HG03565 (cell line): Measurements from ENCODE around the gene XKR7.
A peak's percentile ranks its signal among the peaks of the same experiment; 100 is the strongest.

ENCODE experiments used
- ATAC-seq: cut with Tn5 transposase; IDR thresholded peaks from one replicate; pipeline ENCODE4 v1.9.1; 2021; ENCODE audit warnings: mild to moderate bottlenecking, moderate library complexity; ENCODE audit not compliant: unreplicated experiment

Gene XKR7

GRCh38 chr20:31939661-31940060 is 28.3 kb upstream of the XKR7 start:
- no peak for ATAC-seq

GRCh38 chr20:31943052-31943471 is 24.9 kb upstream of the XKR7 start:
- ATAC-seq = no peak

DNA sequence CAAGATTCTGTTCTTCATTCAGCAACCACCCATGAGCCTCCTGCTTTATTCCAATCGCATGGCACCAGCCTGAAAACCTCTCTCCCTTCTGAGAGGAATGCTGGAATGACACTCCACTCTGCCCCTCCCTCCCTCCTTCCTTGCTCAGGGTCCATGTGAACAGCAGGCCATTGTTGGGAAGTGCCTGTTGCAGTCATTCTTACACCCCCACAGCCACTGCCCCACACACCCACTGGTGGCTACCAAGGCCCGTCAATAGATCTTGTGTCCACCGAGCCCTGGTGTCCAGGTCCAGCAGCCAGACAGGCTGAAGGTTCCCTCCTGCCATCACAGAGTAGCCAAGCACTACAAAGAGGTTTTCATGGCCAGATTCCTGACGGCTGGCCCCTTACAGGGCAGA is 22.6 kb upstream of the XKR7 start:
- ATAC-seq = no peak

DNA sequence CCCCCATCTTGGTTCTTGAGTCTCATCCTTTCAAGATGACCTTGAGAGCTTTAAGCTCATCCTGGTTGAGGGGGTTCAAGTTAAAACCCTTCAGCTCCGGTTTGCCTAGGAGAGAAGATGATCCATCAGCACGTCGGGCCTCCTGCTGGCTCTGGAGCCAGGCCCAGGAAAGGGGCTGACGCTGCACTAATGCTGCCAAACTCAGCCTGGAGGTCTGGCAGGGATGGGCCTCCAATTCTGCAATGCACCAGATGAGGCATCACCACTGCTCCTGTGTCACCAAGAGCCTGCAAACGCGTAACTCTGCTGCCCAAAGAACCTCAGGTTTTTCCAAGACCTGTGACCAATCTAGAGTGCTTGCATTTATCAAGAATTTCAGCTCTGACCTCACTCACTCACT is 22.2 kb upstream of the XKR7 start:
- no peak for ATAC-seq

DNA sequence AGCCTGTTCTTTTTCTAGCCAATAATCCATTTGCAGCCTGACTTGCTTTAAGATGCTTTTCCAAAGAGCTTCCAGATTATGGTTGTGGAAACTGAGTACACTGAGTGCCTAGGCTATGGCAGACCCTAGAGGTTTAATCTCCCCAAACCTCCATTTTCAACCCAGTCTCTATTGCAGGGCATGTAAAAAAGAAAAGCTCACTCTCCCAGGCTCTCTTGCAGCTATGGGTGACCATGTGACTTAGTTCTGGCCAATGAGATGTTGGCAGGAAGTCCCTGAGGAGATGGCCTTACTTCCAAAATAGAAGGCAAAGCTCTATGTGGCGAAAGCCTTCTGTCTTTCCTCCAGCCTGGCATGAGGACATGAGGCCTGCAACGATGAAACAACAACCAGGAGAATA is 19.9 kb upstream of the XKR7 start:
- no peak for ATAC-seq

- ATAC-seq = no peak
These were observed 17.9 kb upstream of the XKR7 start for GRCh38 chr20:31949877-31950646.

- no peak for ATAC-seq
These were observed 16.8 kb upstream of the XKR7 start for GRCh38 chr20:31951203-31951529.

DNA sequence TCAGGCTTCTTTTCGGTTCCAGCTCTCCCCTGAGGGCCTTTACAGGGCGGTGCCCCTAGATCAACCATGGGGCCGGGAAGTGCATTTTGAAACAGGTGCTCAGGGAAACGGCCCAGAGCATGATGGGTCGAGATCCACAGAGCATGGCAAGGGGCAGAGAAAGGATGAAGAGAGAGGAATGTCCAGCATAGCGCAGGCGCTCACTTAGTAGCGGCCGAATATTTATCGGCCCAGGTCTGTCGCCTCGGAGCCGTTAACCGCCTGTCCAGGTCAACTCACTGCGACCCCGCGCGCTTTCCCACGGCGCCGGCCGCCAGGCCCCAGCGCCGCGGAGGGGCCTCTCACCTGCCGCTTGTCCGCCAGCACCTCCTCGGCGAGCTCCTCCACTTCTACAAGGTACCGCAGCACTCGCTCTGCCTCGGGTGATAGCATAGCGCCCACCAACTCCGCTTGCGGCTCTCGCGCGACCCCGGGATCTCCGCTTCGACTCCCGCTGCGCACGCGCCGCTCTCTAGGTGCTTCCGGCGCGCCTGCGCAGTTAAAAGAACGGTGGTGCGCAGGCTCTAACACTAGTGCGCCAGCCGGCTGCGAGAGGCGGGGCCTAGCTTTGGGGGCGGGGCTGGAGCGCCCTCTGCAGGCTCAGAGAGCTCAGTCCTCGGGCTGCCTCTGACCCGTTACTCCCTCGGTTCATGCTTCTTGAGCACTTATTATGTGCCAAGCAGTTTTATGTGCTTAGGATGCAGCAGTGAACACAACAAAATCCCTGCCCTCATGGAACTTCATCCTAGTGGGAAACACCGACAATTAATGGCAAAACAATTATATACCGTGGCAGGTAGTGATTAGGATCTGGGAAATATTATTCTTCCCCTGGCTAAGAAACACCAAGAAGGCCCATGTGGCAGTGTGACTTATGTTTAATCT is 16.2 kb upstream of the XKR7 start, which contains the start of gene PDRG1:
TSS of gene PDRG1 (minus strand) at position 517 of the 924 bp plus-strand sequence. CDS start at position 432, 85 bp downstream.
- ATAC-seq = peak; percentile 89

DNA sequence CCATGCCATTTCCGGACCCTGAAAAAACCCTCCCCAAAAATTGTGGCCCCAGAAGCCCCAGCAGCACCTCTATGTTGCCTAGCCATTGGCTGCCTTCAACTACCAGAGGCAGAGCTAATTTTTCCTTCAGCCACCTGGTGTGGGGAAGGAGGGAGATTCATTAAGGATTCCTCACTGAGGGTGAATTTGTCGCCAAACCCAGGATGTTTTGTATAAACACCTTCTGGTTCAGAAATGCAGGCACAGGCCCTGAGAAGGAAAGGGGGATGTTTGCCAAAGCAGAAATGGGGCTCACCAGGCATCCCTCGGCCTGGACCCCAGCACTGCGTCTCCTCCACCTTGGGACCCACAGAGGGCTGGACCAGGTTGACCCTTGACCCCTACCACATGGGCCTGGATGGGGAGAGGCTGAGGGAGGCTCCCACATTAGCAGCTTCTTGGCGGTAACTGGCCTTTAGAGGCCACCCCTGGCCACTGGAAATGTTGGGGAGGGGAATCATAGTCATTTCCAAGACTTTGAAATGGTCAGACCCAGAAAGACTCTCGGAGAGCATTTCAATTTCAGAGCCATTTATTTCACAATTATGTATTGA is 14.3 kb upstream of the XKR7 start:
- no peak for ATAC-seq

DNA sequence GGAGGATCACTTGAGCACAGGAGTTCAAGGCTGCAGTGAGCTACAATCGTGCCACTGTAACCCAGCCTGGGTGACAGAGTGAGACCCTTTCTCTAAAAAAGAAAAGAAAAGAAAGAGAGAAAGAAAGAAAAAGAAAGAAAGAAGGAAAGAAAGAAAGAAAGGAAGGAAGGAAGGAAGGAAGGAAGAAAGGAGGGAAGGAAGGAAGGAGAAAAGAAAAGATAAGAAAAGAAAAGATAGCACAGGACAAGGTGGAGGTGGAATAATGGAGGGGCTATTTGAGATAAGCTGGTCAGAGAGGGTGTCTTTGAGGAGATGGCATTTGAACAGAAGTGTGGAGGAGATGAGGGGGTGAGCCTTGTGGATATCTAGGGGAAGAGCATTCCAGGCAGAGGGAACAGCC is 13.5 kb upstream of the XKR7 start:
- ATAC-seq = no peak

GRCh38 chr20:31956556-31957526 is 11.1 kb upstream of the XKR7 start:
- no peak for ATAC-seq

DNA sequence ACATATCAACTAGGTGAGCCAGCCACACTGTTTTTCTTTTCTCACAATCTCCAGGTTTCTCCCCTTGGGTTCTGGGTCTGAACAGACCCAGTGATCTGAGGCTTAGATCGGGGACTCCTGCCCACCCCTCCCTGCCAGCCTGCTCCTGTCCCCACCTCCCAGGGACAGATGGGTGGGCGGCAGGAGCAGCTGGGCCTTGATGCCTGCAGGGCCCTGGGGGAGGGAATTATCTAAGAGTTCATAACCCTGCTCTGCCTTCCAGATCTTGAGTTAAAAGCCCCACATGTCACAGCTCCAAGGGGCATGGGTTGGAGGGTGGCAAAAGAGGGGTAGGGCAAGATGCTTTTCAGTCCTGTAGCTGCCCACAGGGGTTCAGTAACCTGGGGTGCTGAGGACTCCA is 5.2 kb upstream of the XKR7 start:
- ATAC-seq = no peak

DNA sequence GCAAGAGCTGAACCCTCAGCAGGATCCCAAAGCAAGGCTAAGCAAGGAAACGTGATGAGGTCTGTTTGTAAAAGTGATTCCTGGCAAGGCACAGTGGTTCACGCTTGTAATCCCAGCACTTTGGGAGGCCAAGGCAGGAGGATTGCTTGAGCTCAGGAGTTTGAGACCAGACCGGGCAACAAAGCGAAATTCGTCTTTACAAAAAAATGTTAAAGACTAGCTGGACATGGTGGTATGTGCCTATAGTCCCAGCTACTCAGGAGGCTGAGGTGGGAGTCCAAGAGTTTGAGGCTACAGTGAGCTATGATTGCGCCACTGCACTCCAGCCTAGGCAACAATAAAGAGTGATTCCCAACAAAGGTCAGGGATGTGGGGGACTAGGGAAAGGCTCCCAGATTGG is 4.1 kb upstream of the XKR7 start:
- ATAC-seq = no peak

- ATAC-seq = no peak
These were observed 828 bp upstream of the XKR7 start for GRCh38 chr20:31966991-31967655.

DNA sequence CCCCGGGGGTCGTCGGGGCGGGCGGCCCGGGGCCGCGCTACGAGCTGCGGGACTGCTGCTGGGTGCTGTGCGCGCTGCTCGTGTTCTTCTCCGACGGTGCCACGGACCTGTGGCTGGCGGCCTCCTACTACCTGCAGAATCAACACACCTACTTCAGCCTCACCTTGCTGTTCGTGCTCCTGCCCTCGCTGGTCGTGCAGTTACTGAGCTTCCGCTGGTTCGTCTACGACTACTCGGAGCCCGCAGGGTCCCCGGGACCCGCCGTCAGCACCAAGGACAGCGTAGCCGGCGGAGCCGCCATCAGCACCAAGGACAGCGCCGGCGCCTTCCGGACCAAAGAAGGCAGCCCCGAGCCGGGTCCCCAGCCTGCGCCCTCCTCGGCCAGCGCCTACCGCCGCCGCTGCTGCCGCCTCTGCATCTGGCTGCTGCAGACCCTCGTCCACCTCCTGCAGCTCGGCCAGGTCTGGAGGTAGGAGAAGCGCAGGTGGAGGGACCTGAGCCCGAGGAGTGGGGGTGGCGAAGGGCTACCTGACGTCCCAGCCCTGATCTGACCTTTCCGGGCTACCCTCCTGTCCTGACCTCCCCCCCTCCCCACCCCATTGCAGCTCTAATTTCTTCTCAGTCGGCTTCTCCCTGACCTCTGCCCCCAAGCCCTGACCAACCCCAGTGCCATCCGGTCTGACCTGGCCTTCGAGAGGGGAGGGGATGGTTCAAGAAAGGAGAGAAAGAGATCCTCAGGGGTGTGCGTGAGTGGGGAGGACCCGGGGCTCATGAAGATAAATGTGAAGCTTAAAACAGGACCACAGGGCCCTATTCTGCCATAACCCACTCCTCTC is 558 bp downstream of the XKR7 start:
- ATAC-seq = no peak

- ATAC-seq = no peak
These were observed 2.0 kb downstream of the XKR7 start for GRCh38 chr20:31969991-31970390.

- ATAC-seq = no peak
These were observed 4.6 kb downstream of the XKR7 start for GRCh38 chr20:31972471-31973021.

- no peak for ATAC-seq
These were observed 6.3 kb downstream of the XKR7 start for GRCh38 chr20:31974296-31974695.

DNA sequence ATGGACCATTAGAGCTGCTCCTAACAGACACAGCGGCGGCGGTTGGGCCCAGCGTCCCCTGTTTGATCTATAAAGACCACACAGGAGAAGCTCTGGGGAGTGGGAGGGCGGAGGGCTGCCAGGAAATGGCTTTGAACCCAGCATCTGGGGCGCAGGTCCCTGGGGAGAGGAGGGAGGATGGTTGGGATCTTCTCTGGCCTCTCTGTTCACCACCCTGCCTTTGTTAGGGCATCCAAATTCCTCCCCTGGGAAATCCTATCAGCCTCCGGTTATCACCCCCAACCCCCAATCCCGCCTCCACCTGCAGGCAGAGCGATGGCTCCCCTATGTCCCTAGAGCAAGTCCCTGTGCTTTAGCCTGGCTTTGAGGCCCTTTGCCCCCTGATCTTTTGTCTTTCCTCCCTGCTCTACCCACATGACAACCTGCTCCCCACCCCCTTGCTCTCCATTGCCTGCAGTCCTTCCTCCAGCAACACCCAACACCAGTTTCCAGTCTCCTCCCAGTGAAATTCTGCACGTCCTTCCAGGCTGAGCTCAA is 7.1 kb downstream of the XKR7 start:
- ATAC-seq = no peak
